HCT116 (cell line): ENCODE measurements around the gene TRPV4. TPM values are rescaled to one million over a fixed set of nuclear protein-coding genes. Genes with fewer than 3 reads are reported as not detected.

Experiments used
- ATAC-seq: fragments of 200-7000 bp; cut with Tn5 transposase; 2 replicates; pipeline ENCODE4 v1.9.1; 2020; ENCODE audit warnings: mild to moderate bottlenecking, moderate library complexity
- BruUV-seq: library from RNA; stranded (reverse); fragments of 400-500 nt; replicated peaks from 2 replicates; lab custom pipeline; 2021; lab: Mats Ljungman, UMichigan
- CTCF ChIA-PET: fragments of 300-600 bp; sonication (Branson Sonifier 250); formaldehyde crosslinking; loops from one replicate; lab custom pipeline; 2021; ENCODE audit warnings: antibody characterized with exemption; lab: Charles Lee
- POLR2A ChIA-PET: fragments of 300-600, 350-600 bp; sonication (Branson Sonifier 250); formaldehyde crosslinking; loops from one replicate; lab custom pipeline; 2021; ENCODE audit warnings: antibody characterized with exemption; lab: Charles Lee
- RAD21 ChIA-PET, 2 experiments: fragments of 300-600 bp; sonication (Branson Sonifier 250); formaldehyde crosslinking; loops; one replicate each; lab custom pipeline; 2023; ENCODE audit warnings: low total read pairs in 2 of 2; ENCODE audit not compliant: uncharacterized antibody in 2 of 2, unreplicated experiment in 2 of 2, low non-redundant PET in 1 of 2; lab: Charles Lee
- DNase-seq: peaks from one replicate; pipeline ENCODE4 v3.0.0-alpha.2; 2010; ENCODE audit warnings: low read depth, low spot score
- H2AFZ ChIP-seq: fragments of 200-600 bp; shearing (Covaris generic), sonication (generic); 2 replicates; pipeline ENCODE4 v1.6.1; 2017; ENCODE audit warnings: low read depth, mixed run types, mixed read lengths, antibody characterized with exemption, low read length; ENCODE audit not compliant: poor library complexity, severe bottlenecking
- H3K27ac ChIP-seq: 2 replicates; pipeline ENCODE4 v1.5.1; 2012; ENCODE audit warnings: low read depth, low read length
- H3K27me3 ChIP-seq: fragments of 200-600 bp; sonication (generic); 2 replicates; pipeline ENCODE4 v1.6.1; 2016; ENCODE audit warnings: mixed run types, low read length, mixed read lengths; ENCODE audit not compliant: insufficient read depth
- H3K36me3 ChIP-seq, 2 experiments: fragments of 200-500 bp in 1 of 2; fragments of 200-600 bp in 1 of 2; sonication (Bioruptor generic) in 1 of 2; sonication (generic) in 1 of 2; 2 replicates each; pipeline versions ENCODE4 v1.5.1 to v1.6.1; 2014 to 2016; ENCODE audit warnings: low read length in 2 of 2, inconsistent platforms in 1 of 2, mixed read lengths in 1 of 2, mixed run types in 1 of 2; ENCODE audit not compliant: insufficient read depth in 2 of 2, control insufficient read depth in 1 of 2
- H3K4me1 ChIP-seq, 2 experiments: fragments of 200-600 bp in 1 of 2; sonication (generic) in 1 of 2; 2 replicates each; pipeline versions ENCODE4 v1.5.1 to v1.6.1; 2012 to 2017; ENCODE audit warnings: low read length in 2 of 2, inconsistent platforms in 1 of 2, mild to moderate bottlenecking in 1 of 2, mixed read lengths in 1 of 2, mixed run types in 1 of 2, moderate library complexity in 1 of 2; ENCODE audit not compliant: insufficient read depth in 2 of 2, control insufficient read depth in 1 of 2
- H3K4me2 ChIP-seq: fragments of 200-600 bp; sonication (generic); 2 replicates; pipeline ENCODE4 v1.6.1; 2017; ENCODE audit warnings: mixed run types, low read length, mixed read lengths
- H3K4me3 ChIP-seq, 2 experiments: fragments of 200-600 bp in 1 of 2; sonication (generic) in 1 of 2; replicated peaks in 1 of 2; 2 replicates each; pipeline ENCODE4 v1.5.1; 2011 to 2016; ENCODE audit warnings: low read length in 2 of 2, control low read depth in 1 of 2, low read depth in 1 of 2, mild to moderate bottlenecking in 1 of 2, mixed read lengths in 1 of 2, mixed run types in 1 of 2
- H3K79me2 ChIP-seq: fragments of 200-600 bp; sonication (generic); 2 replicates; pipeline ENCODE4 v1.6.1; 2017; ENCODE audit warnings: mild to moderate bottlenecking, mixed run types, low read length, moderate library complexity, mixed read lengths; ENCODE audit not compliant: insufficient read depth
- H3K9ac ChIP-seq: fragments of 200-600 bp; sonication (generic); 2 replicates; pipeline ENCODE4 v1.6.1; 2016; ENCODE audit warnings: low read length, mixed read lengths
- H3K9me2 ChIP-seq: fragments of 200-600 bp; sonication (generic), shearing (Covaris generic); 2 replicates; pipeline ENCODE4 v1.6.1; 2017; ENCODE audit warnings: mixed run types, mild to moderate bottlenecking, moderate library complexity; ENCODE audit not compliant: insufficient read depth
- H3K9me3 ChIP-seq, 2 experiments: fragments of 200-500 bp in 1 of 2; fragments of 200-600 bp in 1 of 2; sonication (Bioruptor generic) in 1 of 2; sonication (generic) in 1 of 2; 2 replicates each; pipeline ENCODE4 v1.6.1; 2014 to 2017; ENCODE audit warnings: low read length in 2 of 2, mixed read lengths in 2 of 2, inconsistent platforms in 1 of 2, low read depth in 1 of 2, mild to moderate bottlenecking in 1 of 2, mixed run types in 1 of 2, moderate library complexity in 1 of 2; ENCODE audit not compliant: control insufficient read depth in 1 of 2, insufficient read depth in 1 of 2
- H4K20me1 ChIP-seq: fragments of 200-600 bp; sonication (generic), shearing (Covaris generic); 2 replicates; pipeline ENCODE4 v1.6.1; 2017; ENCODE audit warnings: mixed run types, mild to moderate bottlenecking, moderate library complexity; ENCODE audit not compliant: insufficient read depth
- CBX3 ChIP-seq: IDR thresholded peaks from 2 replicates; pipeline ENCODE4 v1.6.1; 2012; ENCODE audit warnings: low read depth
- CEBPB ChIP-seq: IDR thresholded peaks from 2 replicates; pipeline ENCODE4 v1.6.1; 2012; ENCODE audit warnings: low read depth
- ELF1 ChIP-seq: IDR thresholded peaks from 2 replicates; pipeline ENCODE4 v1.6.1; 2012; ENCODE audit warnings: low read depth, borderline replicate concordance
- EZH2 ChIP-seq: fragments of 200-600 bp; sonication (generic); IDR thresholded peaks from 2 replicates; pipeline ENCODE4 v1.6.1; 2017; ENCODE audit warnings: antibody characterized with exemption, mixed run types
- JUND ChIP-seq: IDR thresholded peaks from 2 replicates; pipeline ENCODE4 v1.6.1; 2012
- POLR2A ChIP-seq: IDR thresholded peaks from 2 replicates; pipeline ENCODE4 v1.7.0; 2011; ENCODE audit warnings: borderline replicate concordance; ENCODE audit not compliant: insufficient read depth, insufficient read length; ENCODE audit errors: extremely low read depth
- POLR2AphosphoS5 ChIP-seq: IDR thresholded peaks from 2 replicates; pipeline ENCODE4 v1.6.1; 2011; ENCODE audit warnings: mild to moderate bottlenecking, low read depth, low read length, moderate library complexity
- REST ChIP-seq: IDR thresholded peaks from 2 replicates; pipeline ENCODE4 v1.6.1; 2012; ENCODE audit warnings: low read depth
- SIN3A ChIP-seq: IDR thresholded peaks from 2 replicates; pipeline ENCODE4 v1.6.1; 2012; ENCODE audit warnings: low read depth
- SP1 ChIP-seq: IDR thresholded peaks from 2 replicates; pipeline ENCODE4 v1.6.1; 2012; ENCODE audit warnings: low read depth
- SRF ChIP-seq: IDR thresholded peaks from 2 replicates; pipeline ENCODE4 v1.6.1; 2012; ENCODE audit warnings: low read depth
- TCF7L2 ChIP-seq: IDR thresholded peaks from 2 replicates; pipeline ENCODE4 v1.7.0; 2011; ENCODE audit warnings: borderline replicate concordance, inconsistent platforms; ENCODE audit not compliant: insufficient read depth, insufficient read length; ENCODE audit errors: extremely low read depth
- ZBTB33 ChIP-seq: IDR thresholded peaks from 2 replicates; pipeline ENCODE4 v1.6.1; 2011; ENCODE audit warnings: mild to moderate bottlenecking, low read length, moderate library complexity; ENCODE audit not compliant: insufficient replicate concordance; ENCODE audit errors: extremely low read depth
- ZFX ChIP-seq: fragments of 450-650 bp; IDR thresholded peaks from 2 replicates; pipeline ENCODE4 v1.6.1; 2017
- intact Hi-C: fragments of 100-400 bp; cut with micrococcal nuclease; formaldehyde crosslinking; loops from 2 replicates; pipeline ENCODE4 v1.10.0; 2022
- total RNA-seq: library from RNA; stranded (reverse); gene quantifications from one replicate; pipeline ENCODE4 v1.2.1, GENCODE V29; 2021; ENCODE audit not compliant: unreplicated experiment

Gene TRPV4
- total RNA-seq, 1 experiment from 2014 or later, result 0.54 TPM

GRCh38 chr12:109786799-109787198, 46.4 kb downstream of the TRPV4 start:
- DNase-seq, result no peak
- CTCF ChIA-PET, result no interaction called here
- H3K4me3 ChIP-seq, result no peak overlapping the region
- BruUV-seq, result no TSS peak
- no peak overlapping the region for H3K27ac ChIP-seq
- no peak for TF ChIP-seq SIN3A
- TF ChIP-seq SRF, result no peak
- TF ChIP-seq EZH2, result no peak
- TF ChIP-seq ZBTB33, result no peak
- no peak for TF ChIP-seq SP1
- no peak for TF ChIP-seq ELF1
- TF ChIP-seq TCF7L2, result no peak
- TF ChIP-seq CEBPB, result no peak
- no peak for TF ChIP-seq JUND
- no peak for TF ChIP-seq REST
- TF ChIP-seq POLR2A, result no peak
- TF ChIP-seq CBX3, result no peak
- no peak for TF ChIP-seq POLR2AphosphoS5
- TF ChIP-seq ZFX, result no peak
- TF ChIP-seq, all 23 proteins: peak for 0
- H3K27me3 ChIP-seq, result no peaks in the 10 kb centered on the region
- no peak overlapping the region for H3K4me2 ChIP-seq
- no peak for ATAC-seq
- no peaks in the 10 kb centered on the region for H3K4me1 ChIP-seq
- POLR2A ChIA-PET, result no interaction called here
- RAD21 ChIA-PET, result no interaction called here
- H3K9me3 ChIP-seq, result no peaks in the 10 kb centered on the region
- no peaks in the 10 kb centered on the region for H3K36me3 ChIP-seq
- H3K9ac ChIP-seq, result no peak overlapping the region
- no peaks in the 10 kb centered on the region for H3K9me2 ChIP-seq
- intact Hi-C loops, result no loop called here
- H2AFZ ChIP-seq, result no peak overlapping the region
- H3K79me2 ChIP-seq, result no peaks in the 10 kb centered on the region
- H4K20me1 ChIP-seq, result no peaks in the 10 kb centered on the region
